NCI-H2081 treated with DMSO at 0.1 percent for 48 hours (cell line): ENCODE measurements around the gene GPR142.

ENCODE experiments used
- DNase-seq: peaks from one replicate; lab custom pipeline; 2025; lab: John Stamatoyannopoulos, UW

The GPR142 gene

GRCh38 chr17:74369665-74370490, 2.6 kb downstream of the GPR142 start:
- no peak for DNase-seq

GRCh38 chr17:74371653-74372147, 4.4 kb downstream of the GPR142 start:
- no peak for DNase-seq

GRCh38 chr17:74372426-74372825, 5.1 kb downstream of the GPR142 start:
- DNase-seq = no peak

DNA sequence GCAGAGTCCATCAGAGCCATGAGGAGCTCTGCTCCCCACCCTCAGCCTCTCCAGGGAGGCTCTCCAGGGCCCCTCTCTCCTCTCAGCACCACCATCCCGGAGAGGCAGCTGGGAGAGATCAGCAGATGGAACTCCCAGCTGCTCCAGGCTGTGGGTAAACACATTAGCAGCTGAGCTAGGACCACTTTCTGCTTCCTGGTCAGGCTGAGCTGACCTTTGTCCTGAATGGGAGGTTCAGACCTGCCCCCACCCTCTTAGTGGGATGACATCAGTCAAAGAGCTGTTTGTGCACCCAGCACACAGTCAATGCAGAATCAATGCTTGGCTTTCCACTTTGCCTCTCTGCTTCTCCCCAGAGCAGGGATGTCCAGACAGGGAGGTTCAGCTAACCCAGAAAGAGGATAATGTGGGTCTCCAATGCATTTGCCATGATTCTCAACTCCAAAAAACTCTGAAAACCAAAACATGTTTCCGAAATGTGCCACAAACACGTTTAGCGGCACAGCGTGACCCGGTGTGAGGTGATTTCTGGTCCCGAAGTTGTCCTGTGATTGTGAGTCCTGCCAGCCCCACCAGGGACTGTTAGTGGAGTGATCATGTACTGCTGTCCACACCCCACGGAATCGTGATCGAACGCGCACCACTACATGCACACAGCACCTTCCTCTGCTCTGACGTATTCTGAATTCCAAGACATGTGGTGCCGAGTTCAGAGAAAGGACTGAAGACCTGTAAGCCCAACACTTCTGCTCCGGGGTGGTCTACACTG, 6.7 kb downstream of the GPR142 start:
- no peak for DNase-seq

GRCh38 chr17:74374858-74375257, 7.6 kb downstream of the GPR142 start:
- no peak for DNase-seq

- DNase-seq = no peak
Measured at GRCh38 chr17:74379495-74380085, 12.3 kb downstream of the GPR142 start.

DNA sequence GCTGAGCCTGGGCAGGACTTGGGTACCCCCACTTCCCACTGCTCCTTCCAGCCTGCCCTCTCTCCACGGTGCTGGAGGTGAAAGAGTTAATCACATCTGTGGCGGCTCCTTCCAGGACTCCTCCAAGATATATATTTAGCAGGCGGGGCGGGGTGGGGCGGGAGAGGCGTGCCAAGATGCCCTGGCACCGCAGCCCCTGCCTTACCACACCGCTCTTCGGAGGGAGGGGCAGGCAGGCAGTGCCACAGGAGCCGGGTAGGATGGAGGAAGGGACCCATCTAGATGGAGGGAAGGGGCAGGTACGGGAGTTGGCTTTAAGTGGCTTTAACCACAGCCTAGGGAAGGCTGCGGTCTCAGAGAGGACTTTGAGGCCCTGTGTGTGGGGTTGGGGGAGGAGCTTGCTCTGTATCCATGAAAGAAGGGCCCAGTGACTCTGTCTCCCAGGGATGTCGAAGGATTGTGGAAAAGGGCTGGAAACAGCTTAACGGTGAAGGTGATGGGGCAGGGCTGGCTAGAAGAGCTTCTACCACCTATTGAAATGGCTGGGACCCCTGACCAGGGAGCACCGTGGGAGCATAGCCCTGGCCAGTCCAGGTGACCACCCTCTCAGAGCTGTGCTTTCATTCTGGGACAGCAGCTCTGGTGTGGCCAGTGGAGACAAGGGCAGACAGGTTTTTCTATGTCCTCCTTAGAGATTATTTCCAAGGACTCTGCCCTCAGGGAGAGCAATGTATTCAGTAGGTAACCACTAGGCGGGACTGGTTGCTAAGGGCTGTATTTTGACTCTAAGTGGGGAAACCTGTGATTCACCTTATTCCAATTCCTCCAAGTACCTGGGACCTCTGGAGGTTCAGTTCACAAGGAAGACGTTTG, 13.0 kb downstream of the GPR142 start:
- no peak for DNase-seq

DNA sequence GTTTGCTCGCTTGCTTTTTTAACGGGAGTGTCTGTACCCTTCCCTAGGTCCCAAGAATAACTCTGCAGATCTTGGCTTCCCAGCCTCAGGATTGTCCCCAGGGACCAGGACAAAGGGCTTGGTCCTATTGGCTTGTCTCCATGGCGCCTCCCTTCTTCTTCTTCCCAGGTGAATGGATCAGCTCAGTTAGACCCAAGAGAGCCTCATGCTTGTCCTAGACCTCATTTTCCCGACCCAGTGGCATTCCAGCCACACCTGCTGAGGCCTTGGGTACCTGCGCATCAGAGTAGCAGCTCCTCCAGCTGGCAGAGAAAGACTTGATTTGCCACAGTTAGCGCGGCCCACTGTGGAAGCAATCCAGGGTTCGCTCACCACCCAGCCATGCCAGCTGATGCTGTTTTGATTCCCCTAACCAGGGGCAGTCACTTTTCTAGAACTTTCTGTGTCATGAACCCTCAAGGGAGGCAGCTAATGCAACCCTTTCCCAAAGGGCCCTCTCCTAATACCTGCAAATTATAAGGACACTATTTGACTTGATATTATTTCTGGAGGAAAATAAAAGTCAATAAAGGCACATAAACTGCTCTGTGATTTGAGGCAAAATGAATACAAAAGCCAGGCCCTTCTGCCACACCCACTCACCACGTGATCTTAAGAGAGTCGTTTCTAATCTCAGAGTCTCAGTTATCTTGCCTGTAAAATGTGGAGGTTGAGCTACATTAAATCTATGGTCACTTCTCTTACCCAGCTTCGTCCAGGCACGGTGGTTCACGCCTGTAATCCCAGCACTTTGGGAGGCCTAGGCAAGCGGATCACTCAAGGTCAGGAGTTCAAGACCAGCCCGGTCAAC, 13.9 kb downstream of the GPR142 start:
- DNase-seq = no peak

DNA sequence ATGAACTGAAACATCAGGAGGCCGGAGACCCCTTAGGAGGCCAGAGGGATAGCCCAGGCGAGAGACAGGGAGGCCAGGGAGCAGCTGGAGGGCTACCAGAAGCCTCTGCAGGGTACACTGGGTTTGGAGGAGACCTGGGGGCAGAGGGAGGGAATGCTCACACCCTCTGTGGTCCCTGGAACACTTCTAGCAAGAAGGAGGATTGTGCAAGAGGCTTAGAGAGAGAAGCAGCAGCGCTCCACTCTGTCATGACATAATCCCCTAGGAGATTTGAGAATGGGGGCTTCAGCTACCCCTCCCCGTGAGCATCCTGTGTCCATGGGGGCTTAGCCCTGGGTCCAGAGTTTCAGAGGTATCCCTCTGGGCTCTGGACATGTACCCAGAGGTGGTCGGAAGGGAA, 15.8 kb downstream of the GPR142 start:
- no peak for DNase-seq

DNA sequence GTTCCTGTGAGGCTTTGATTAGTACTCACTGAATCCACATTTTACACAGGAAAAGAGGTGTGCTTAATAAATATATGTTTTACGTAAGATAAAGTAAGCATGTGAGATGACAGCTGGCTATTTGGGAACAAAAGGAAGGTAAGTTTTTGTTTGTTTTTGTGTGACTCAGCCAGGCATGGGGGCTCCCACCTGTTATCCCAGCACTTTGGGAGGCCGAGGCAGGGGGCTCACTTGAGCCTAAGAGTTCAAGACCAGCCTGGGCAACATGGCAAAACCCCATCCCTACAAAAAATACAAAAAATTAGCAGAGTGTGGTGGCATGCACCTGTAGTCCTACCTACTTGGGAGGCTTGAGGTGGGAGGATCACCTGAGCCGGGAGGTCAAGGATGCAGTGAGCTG, 17.9 kb downstream of the GPR142 start:
- DNase-seq = no peak

DNA sequence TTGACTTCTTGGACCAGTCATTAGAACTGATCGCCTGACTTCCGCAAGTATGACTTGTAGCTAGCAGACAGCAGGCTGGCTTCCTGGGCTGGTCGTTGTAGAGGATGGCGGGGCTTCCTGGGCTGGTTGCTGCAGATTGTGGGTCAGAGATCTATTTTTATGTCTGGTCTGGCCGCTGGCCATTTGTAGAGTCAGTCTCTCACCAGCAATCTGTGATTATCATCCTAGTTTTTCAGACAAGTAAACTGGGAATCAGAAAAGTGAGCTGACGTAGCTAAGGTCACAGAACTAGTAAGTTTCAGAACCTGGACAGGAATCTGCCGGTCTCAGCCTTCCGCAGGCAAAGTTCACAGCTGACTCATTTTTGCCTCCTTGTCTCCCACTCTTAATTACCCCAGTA, 19.1 kb downstream of the GPR142 start:
- DNase-seq = no peak

- DNase-seq = no peak
Measured at GRCh38 chr17:74387365-74388218, 20.3 kb downstream of the GPR142 start.

GRCh38 chr17:74389084-74389753, 21.9 kb downstream of the GPR142 start:
- no peak for DNase-seq

DNA sequence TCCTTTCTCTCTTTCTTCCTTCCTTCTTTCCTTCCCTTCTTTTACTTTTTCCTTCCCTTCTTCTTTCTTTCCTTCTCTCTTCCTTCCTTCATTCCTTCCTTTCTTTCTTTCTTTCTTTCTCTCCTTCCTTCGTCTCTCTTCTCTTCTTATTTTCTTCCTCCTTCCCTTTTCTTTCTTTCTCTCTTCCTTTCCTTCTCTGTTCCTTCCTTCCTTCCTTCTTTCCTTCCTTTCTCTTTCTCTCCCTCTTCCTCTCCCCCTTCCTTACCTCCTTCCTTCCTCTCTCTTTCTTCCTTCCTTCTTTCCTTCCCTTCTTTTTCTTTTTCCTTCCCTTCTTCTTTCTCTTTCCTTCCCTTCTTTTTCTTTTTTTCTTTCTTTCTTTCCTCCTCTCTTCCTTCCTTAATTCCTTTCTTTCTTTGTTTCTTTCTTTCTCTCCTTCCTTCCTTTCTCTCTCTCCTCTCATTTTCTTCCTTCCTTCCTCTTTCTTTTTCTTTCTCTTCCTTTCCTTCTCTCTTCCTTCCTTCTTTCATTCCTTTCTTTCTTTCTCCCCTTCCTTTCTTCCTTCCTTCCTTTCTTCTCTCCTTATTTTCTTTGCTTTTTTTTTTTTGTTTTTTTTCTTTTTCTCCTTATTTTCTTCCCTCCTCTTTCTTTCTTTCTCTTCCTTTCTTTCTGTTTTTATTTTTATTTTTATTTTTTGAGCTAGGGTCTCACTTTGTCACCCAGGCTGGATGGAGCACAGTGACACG, 22.8 kb downstream of the GPR142 start:
- DNase-seq = no peak

GRCh38 chr17:74390680-74391653, 23.7 kb downstream of the GPR142 start:
- no peak for DNase-seq

DNA sequence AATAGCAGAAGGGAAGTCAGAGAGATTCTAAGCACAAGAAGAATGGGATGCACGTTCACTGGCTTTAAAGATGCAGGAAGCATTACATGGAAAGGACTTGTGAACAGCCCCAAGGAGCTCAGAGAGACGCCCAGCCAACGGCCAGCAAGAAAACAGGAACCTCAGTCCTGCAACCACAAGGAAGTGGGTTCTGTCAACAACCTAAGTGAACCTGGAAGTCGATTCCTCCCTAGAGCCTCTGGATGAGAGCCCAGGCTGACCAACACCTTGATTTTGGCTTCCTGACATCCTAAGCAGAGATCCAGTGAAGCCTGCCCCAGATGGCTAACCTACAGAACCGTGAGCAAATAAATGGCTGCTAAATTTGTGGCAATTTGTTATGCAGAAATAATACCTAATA, 24.5 kb downstream of the GPR142 start:
- DNase-seq = no peak

DNA sequence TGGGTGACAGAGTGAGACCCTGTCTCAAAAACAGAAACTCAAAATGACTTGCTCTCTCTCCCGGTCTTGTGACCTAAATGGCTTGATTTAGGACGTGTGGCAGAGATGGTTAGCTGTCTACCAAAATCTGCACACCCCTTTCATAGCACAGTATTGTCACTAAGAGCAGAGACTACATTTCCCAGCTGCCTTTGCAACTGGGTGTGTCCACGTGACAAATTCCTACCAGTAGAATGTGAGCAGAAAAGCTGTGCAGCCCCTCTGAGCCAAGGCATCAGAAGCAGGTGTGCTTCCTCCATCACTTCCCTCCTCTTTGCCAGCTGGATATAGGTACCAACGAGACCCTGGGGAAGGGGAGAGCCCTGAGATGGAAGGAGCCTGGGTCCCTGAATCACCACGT, 25.5 kb downstream of the GPR142 start:
- DNase-seq = no peak
